ENCODE data around the gene GNLY.

GNLY gene

GRCh38 chr2:85748039-85748734, 54.0 kb downstream of the GNLY start:
- DNase-seq = no peak

Measured in SHP77 treated with DMSO at 0.1 percent for 48 hours (cell line).